NCI-H1417 (cell line): ENCODE results near the gene RAB11FIP3.

Source experiments
- DNase-seq, 3 experiments: peaks; one replicate each; lab custom pipeline; 2025; lab: John Stamatoyannopoulos, UW

The RAB11FIP3 gene

GRCh38 chr16:533391-534123 is 108.1 kb downstream of the RAB11FIP3 start:
- no peak for DNase-seq

- DNase-seq = no peak
Measured at GRCh38 chr16:534135-534534, 108.7 kb downstream of the RAB11FIP3 start.

- no peak for DNase-seq
Measured at GRCh38 chr16:534856-535445, 109.5 kb downstream of the RAB11FIP3 start.

GRCh38 chr16:535446-536405 is 110.3 kb downstream of the RAB11FIP3 start:
- peak in 1 of 3 experiments; percentile 19 for DNase-seq

- DNase-seq = no peak
Measured at GRCh38 chr16:536746-537145, 111.3 kb downstream of the RAB11FIP3 start.

- no peak for DNase-seq
Measured at GRCh38 chr16:537415-538335, 112.2 kb downstream of the RAB11FIP3 start.

- DNase-seq = no peak
Measured at GRCh38 chr16:539901-540530, 114.6 kb downstream of the RAB11FIP3 start.

GRCh38 chr16:540645-541340 is 115.3 kb downstream of the RAB11FIP3 start:
- no peak for DNase-seq

GRCh38 chr16:543301-544164 is 118.1 kb downstream of the RAB11FIP3 start:
- no peak for DNase-seq

- DNase-seq = no peak
Measured at GRCh38 chr16:544517-544916, 119.1 kb downstream of the RAB11FIP3 start.

GRCh38 chr16:546909-547770 is 121.7 kb downstream of the RAB11FIP3 start:
- peak in 2 of 3 experiments; percentile 10 to 65 for DNase-seq

- DNase-seq = no peak
Measured at GRCh38 chr16:548586-548985, 123.1 kb downstream of the RAB11FIP3 start.

- no peak for DNase-seq
Measured at GRCh38 chr16:549544-550263, 124.3 kb downstream of the RAB11FIP3 start.

GRCh38 chr16:551210-551609 is 125.8 kb downstream of the RAB11FIP3 start:
- no peak for DNase-seq

GRCh38 chr16:552171-552570 is 126.7 kb downstream of the RAB11FIP3 start:
- no peak for DNase-seq

- DNase-seq = no peak
Measured at GRCh38 chr16:553601-554296, 128.3 kb downstream of the RAB11FIP3 start.

- no peak for DNase-seq
Measured at GRCh38 chr16:554297-554621, 128.8 kb downstream of the RAB11FIP3 start.
